CD14-positive monocyte (primary cell): Measurements from ENCODE around the gene TENT4A. TPM values are rescaled to one million over a fixed set of nuclear protein-coding genes. Genes with fewer than 3 reads are reported as not detected.

Experiments
- DNase-seq, 3 donors: peaks; one replicate each; pipeline ENCODE4 v3.0.0-alpha.2; 2011 to 2022
- H2AFZ ChIP-seq: 2 replicates; pipeline ENCODE4 v1.6.0; 2012; ENCODE audit warnings: mild to moderate bottlenecking, low read depth, low read length, inconsistent platforms; ENCODE audit not compliant: insufficient read depth, poor library complexity, severe bottlenecking
- H3K27ac ChIP-seq, 2 donors: 1 replicate in 1 of 2; 2 replicates in 1 of 2; pipeline ENCODE4 v1.5.1; 2012 to 2013; ENCODE audit warnings: low read length in 2 of 2, control low read depth in 1 of 2, inconsistent platforms in 1 of 2, low read depth in 1 of 2, mild to moderate bottlenecking in 1 of 2
- H3K27me3 ChIP-seq, 2 donors: one replicate each; pipeline versions ENCODE4 v1.6.0 to v1.6.1; 2011 to 2013; ENCODE audit warnings: low read length in 2 of 2; ENCODE audit not compliant: control insufficient read depth in 2 of 2, insufficient read depth in 2 of 2
- H3K36me3 ChIP-seq, 2 donors: replicated peaks in 1 of 2; 1 replicate in 1 of 2; 2 replicates in 1 of 2; pipeline versions ENCODE4 v1.5.1 to v1.6.1; 2012 to 2013; ENCODE audit warnings: low read length in 2 of 2, control low read depth in 1 of 2, inconsistent platforms in 1 of 2, mild to moderate bottlenecking in 1 of 2; ENCODE audit not compliant: insufficient read depth in 2 of 2, control insufficient read depth in 1 of 2
- H3K4me1 ChIP-seq, 2 donors: 1 replicate in 1 of 2; 2 replicates in 1 of 2; pipeline versions ENCODE4 v1.5.1 to v1.6.1; 2012 to 2013; ENCODE audit warnings: low read length in 2 of 2, control low read depth in 1 of 2, inconsistent platforms in 1 of 2, mild to moderate bottlenecking in 1 of 2, moderate library complexity in 1 of 2; ENCODE audit not compliant: insufficient read depth in 2 of 2, control insufficient read depth in 1 of 2
- H3K4me2 ChIP-seq: replicated peaks from 2 replicates; pipeline ENCODE3; 2012; ENCODE audit warnings: low read length, moderate library complexity, mild to moderate bottlenecking; ENCODE audit not compliant: poor library complexity, severe bottlenecking; ENCODE audit errors: extremely low read depth
- H3K4me3 ChIP-seq, 3 experiments: fragments of 200-600 bp in 1 of 3; sonication (generic) in 1 of 3; replicated peaks in 1 of 3; 1 replicate in 2 of 3; 2 replicates in 1 of 3; pipeline ENCODE4 v1.5.1; 2011 to 2013; ENCODE audit warnings: low read length in 3 of 3, mild to moderate bottlenecking in 3 of 3, control low read depth in 2 of 3, low read depth in 2 of 3, inconsistent platforms in 1 of 3, moderate library complexity in 1 of 3
- H3K79me2 ChIP-seq: 2 replicates; pipeline ENCODE4 v1.6.0; 2012; ENCODE audit warnings: mild to moderate bottlenecking, control low read depth, inconsistent platforms, low read length, moderate library complexity; ENCODE audit not compliant: insufficient read depth
- H3K9ac ChIP-seq: 2 replicates; pipeline ENCODE4 v1.6.0; 2017; ENCODE audit warnings: low read length, mild to moderate bottlenecking; ENCODE audit not compliant: insufficient read depth, poor library complexity, severe bottlenecking
- H3K9me3 ChIP-seq, 2 donors: replicated peaks in 1 of 2; 1 replicate in 1 of 2; 2 replicates in 1 of 2; pipeline versions ENCODE4 v1.5.1 to v1.6.1; 2012 to 2013; ENCODE audit warnings: low read length in 2 of 2, control low read depth in 1 of 2; ENCODE audit not compliant: control insufficient read depth in 1 of 2, insufficient read depth in 1 of 2
- H4K20me1 ChIP-seq: 2 replicates; pipeline ENCODE4 v1.6.0; 2012; ENCODE audit warnings: mild to moderate bottlenecking, low read length, control low read depth, moderate library complexity; ENCODE audit not compliant: insufficient read depth
- H3K27ac Mint-ChIP-seq, 7 donors: one replicate each; pipeline ENCODE4 v1.8.0; 2020; ENCODE audit warnings: mild to moderate bottlenecking in 7 of 7, mixed read lengths in 7 of 7, moderate library complexity in 6 of 7, inconsistent platforms in 2 of 7
- H3K27me3 Mint-ChIP-seq, 3 donors: one replicate each; pipeline ENCODE4 v1.8.0; 2021 to 2022; ENCODE audit warnings: low read depth in 3 of 3, mild to moderate bottlenecking in 3 of 3, mixed read lengths in 3 of 3, moderate library complexity in 3 of 3, inconsistent platforms in 1 of 3
- H3K36me3 Mint-ChIP-seq, 2 donors: one replicate each; pipeline ENCODE4 v1.8.0; 2020; ENCODE audit warnings: mixed read lengths in 2 of 2, inconsistent platforms in 1 of 2, mild to moderate bottlenecking in 1 of 2
- H3K4me1 Mint-ChIP-seq: one replicate; pipeline ENCODE4 v1.8.0; 2020; ENCODE audit warnings: mild to moderate bottlenecking, mixed read lengths
- H3K4me3 Mint-ChIP-seq, 2 donors: one replicate each; pipeline ENCODE4 v1.8.0; 2020; ENCODE audit warnings: mild to moderate bottlenecking in 2 of 2, mixed read lengths in 2 of 2, moderate library complexity in 1 of 2
- H3K9me3 Mint-ChIP-seq, 7 donors: one replicate each; pipeline ENCODE4 v1.8.0; 2020 to 2022; ENCODE audit warnings: mixed read lengths in 7 of 7, mild to moderate bottlenecking in 6 of 7, moderate library complexity in 6 of 7, inconsistent platforms in 2 of 7
- WGBS: methylation state at CpG from one replicate; pipeline ENCODE4 v1.1.5; 2013; ENCODE audit warnings: missing lambda C conversion rate; ENCODE audit not compliant: insufficient coverage; 5-methylcytosine and 5-hydroxymethylcytosine counted together
- intact Hi-C, 2 donors: fragments of 100-400 bp; cut with micrococcal nuclease; formaldehyde crosslinking; loops; one replicate each; pipeline versions ENCODE4 v1.15.0 to v1.15.1; 2023
- polyA plus RNA-seq, 3 donors: library from polyadenylated mRNA; depleted of rRNA in 1 of 3; unstranded in 2 of 3; stranded (reverse) in 1 of 3; fragments of 300-500 nt in 2 of 3; fragments of >200 nt in 1 of 3; fragmentation: Illumina TruSeq in 2 of 3; gene quantifications; 1 replicate in 2 of 3; 2 replicates in 1 of 3; pipeline ENCODE4 v1.2.3, GENCODE V29; 2012 to 2021
- TF ChIP-seq, protein P1 (sequence below): fragments of 200-600 bp; IDR thresholded peaks from one replicate; pipeline ENCODE4 v1.8.0; 2022; ENCODE audit warnings: antibody characterized with exemption, mild to moderate bottlenecking

The TENT4A gene
- polyA plus RNA-seq, 3 donors, result 0.17 to 15.6 (median 0.44) TPM

- Histone ChIP-seq H3K79me2 (no peaks in the 10 kb centered on the region), H3K9ac (no peak overlapping the region), H3K36me3 (no peaks in the 10 kb centered on the region), H3K4me3 (no peak overlapping the region), H3K4me2 (no peak overlapping the region), H4K20me1 (no peaks in the 10 kb centered on the region), H3K9me3 (peaks cover 0 to 6% of the 10 kb centered on the region in 2 donors), H3K27ac (no peak overlapping the region), H2AFZ (no peak overlapping the region), H3K27me3 (no peaks in the 10 kb centered on the region), H3K4me1 (no peaks in the 10 kb centered on the region)
- Mint-ChIP-seq H3K4me1 (no peaks in the 10 kb centered on the region), H3K27ac (no peak overlapping the region), H3K36me3 (no peaks in the 10 kb centered on the region), H3K27me3 (peaks cover 1 to 2% (median 1%) of the 10 kb centered on the region in 3 donors), H3K9me3 (peaks cover 0 to 9% (median 2%) of the 10 kb centered on the region in 7 donors), H3K4me3 (no peak overlapping the region)
- whole genome bisulfite sequencing, result 96% methylated on average over 4 of the region's 5 CpGs
- intact Hi-C loops, result no loop called here
- TF ChIP-seq, protein P1, sequence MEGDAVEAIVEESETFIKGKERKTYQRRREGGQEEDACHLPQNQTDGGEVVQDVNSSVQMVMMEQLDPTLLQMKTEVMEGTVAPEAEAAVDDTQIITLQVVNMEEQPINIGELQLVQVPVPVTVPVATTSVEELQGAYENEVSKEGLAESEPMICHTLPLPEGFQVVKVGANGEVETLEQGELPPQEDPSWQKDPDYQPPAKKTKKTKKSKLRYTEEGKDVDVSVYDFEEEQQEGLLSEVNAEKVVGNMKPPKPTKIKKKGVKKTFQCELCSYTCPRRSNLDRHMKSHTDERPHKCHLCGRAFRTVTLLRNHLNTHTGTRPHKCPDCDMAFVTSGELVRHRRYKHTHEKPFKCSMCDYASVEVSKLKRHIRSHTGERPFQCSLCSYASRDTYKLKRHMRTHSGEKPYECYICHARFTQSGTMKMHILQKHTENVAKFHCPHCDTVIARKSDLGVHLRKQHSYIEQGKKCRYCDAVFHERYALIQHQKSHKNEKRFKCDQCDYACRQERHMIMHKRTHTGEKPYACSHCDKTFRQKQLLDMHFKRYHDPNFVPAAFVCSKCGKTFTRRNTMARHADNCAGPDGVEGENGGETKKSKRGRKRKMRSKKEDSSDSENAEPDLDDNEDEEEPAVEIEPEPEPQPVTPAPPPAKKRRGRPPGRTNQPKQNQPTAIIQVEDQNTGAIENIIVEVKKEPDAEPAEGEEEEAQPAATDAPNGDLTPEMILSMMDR, result no peak
- DNase-seq, result no peak
Observed at GRCh38 chr5:6801236-6801635, 88.0 kb downstream of the TENT4A start.

- Histone ChIP-seq H3K27me3 (no peaks in the 10 kb centered on the region), H3K27ac (no peak overlapping the region), H3K9ac (no peak overlapping the region), H3K4me3 (no peak overlapping the region), H3K79me2 (no peaks in the 10 kb centered on the region), H2AFZ (no peak overlapping the region), H3K4me1 (no peaks in the 10 kb centered on the region), H3K36me3 (no peaks in the 10 kb centered on the region), H3K4me2 (no peak overlapping the region), H3K9me3 (peaks cover 0 to 6% of the 10 kb centered on the region in 2 donors), H4K20me1 (no peaks in the 10 kb centered on the region)
- TF ChIP-seq, protein P1, result no peak
- H3K27me3 Mint-ChIP-seq, result peaks cover 0 to 2% (median 1%) of the 10 kb centered on the region in 3 donors
- 87% methylated on average over 4 of the region's 7 CpGs for WGBS
- intact Hi-C loops, result no loop called here
- no peaks in the 10 kb centered on the region for H3K36me3 Mint-ChIP-seq
- no peak overlapping the region for H3K27ac Mint-ChIP-seq
- no peak for DNase-seq
- no peak overlapping the region for H3K4me3 Mint-ChIP-seq
- H3K4me1 Mint-ChIP-seq, result no peaks in the 10 kb centered on the region
- H3K9me3 Mint-ChIP-seq, result peaks cover 3 to 12% (median 7%) of the 10 kb centered on the region in 7 donors
Observed at GRCh38 chr5:6803981-6804550, 90.8 kb downstream of the TENT4A start.
